ENCODE measurements around the gene PYGB.
"Not testable (repeated sequence)": the region's sequence is repeated elsewhere in the genome, so short reads cannot be mapped to it uniquely, and the experiment has no call there.

PYGB gene

GRCh38 chr20:25308083-25308491, 60.2 kb downstream of the PYGB start:
- Histone ChIP-seq H3K4me1 (ENCODE audit: insufficient read depth, low read length) (peaks cover 8% of the 10 kb centered on the region; the same call in 1 of the 2 replicates), H3K27me3 (ENCODE audit: insufficient read depth, low read length) (no peaks in the 10 kb centered on the region), H3K4me3 (ENCODE audit: low read length) (no peak overlapping the region), H3K9me3 (ENCODE audit: insufficient read depth, low read depth, low read length) (no peaks in the 10 kb centered on the region), H3K27ac (ENCODE audit: low read depth, low read length) (no peak overlapping the region), H3K36me3 (ENCODE audit: insufficient read depth, low read length) (peaks cover 34% of the 10 kb centered on the region), H3K9ac (ENCODE audit: low read depth, low read length) (no peak overlapping the region)
- 95% methylated on average over 13 of the region's 13 CpGs for WGBS

GRCh38 chr20:25308671-25309394, 60.9 kb downstream of the PYGB start:
- no peak overlapping the region for H3K9ac ChIP-seq (ENCODE audit: low read depth, low read length)

GRCh38 chr20:25309395-25310267, 61.7 kb downstream of the PYGB start:
- Histone ChIP-seq H3K36me3 (ENCODE audit: insufficient read depth, low read length) (peaks cover 32% of the 10 kb centered on the region), H3K9ac (ENCODE audit: low read depth, low read length) (peak overlapping the region; percentile 37; the same call in 1 of the 2 replicates), H3K27ac (ENCODE audit: low read depth, low read length) (peak overlapping the region; percentile 50; the same call in 1 of the 2 replicates), H3K9me3 (ENCODE audit: insufficient read depth, low read depth, low read length) (no peaks in the 10 kb centered on the region), H3K4me1 (ENCODE audit: insufficient read depth, low read length) (peaks cover 8% of the 10 kb centered on the region; the same call in 1 of the 2 replicates), H3K4me3 (ENCODE audit: low read length) (no peak overlapping the region), H3K27me3 (ENCODE audit: insufficient read depth, low read length) (no peaks in the 10 kb centered on the region)
- 93% methylated on average over 18 of the region's 18 CpGs for WGBS

More at GRCh38 chr20:25308671-25309394, 60.9 kb downstream of the PYGB start:
- WGBS: 94% methylated on average over 17 of the region's 17 CpGs
- peaks cover 8% of the 10 kb centered on the region; the same call in 1 of the 2 replicates for H3K4me1 ChIP-seq (ENCODE audit: insufficient read depth, low read length)
- H3K4me3 ChIP-seq (ENCODE audit: low read length): no peak overlapping the region
- no peaks in the 10 kb centered on the region for H3K27me3 ChIP-seq (ENCODE audit: insufficient read depth, low read length)
- no peak overlapping the region for H3K27ac ChIP-seq (ENCODE audit: low read depth, low read length)
- H3K36me3 ChIP-seq (ENCODE audit: insufficient read depth, low read length): peaks cover 31% of the 10 kb centered on the region
- H3K9me3 ChIP-seq (ENCODE audit: insufficient read depth, low read depth, low read length): no peaks in the 10 kb centered on the region

- 76% methylated on average over 6 of the region's 6 CpGs for WGBS
Measured at GRCh38 chr20:25310268-25310920, 62.5 kb downstream of the PYGB start.

GRCh38 chr20:25310921-25311728, 63.2 kb downstream of the PYGB start:
- Histone ChIP-seq H3K9ac (ENCODE audit: low read depth, low read length) (no peak overlapping the region), H3K4me3 (ENCODE audit: low read length) (no peak overlapping the region), H3K27me3 (ENCODE audit: insufficient read depth, low read length) (no peaks in the 10 kb centered on the region), H3K9me3 (ENCODE audit: insufficient read depth, low read depth, low read length) (no peaks in the 10 kb centered on the region), H3K27ac (ENCODE audit: low read depth, low read length) (no peak overlapping the region), H3K36me3 (ENCODE audit: insufficient read depth, low read length) (peaks cover 32% of the 10 kb centered on the region), H3K4me1 (ENCODE audit: insufficient read depth, low read length) (peaks cover 8% of the 10 kb centered on the region; the same call in 1 of the 2 replicates)
- WGBS: 93% methylated on average over 6 of the region's 6 CpGs

More at GRCh38 chr20:25310268-25310920, 62.5 kb downstream of the PYGB start:
- Histone ChIP-seq H3K4me3 (ENCODE audit: low read length) (no peak overlapping the region), H3K36me3 (ENCODE audit: insufficient read depth, low read length) (peaks cover 35% of the 10 kb centered on the region), H3K27me3 (ENCODE audit: insufficient read depth, low read length) (no peaks in the 10 kb centered on the region), H3K9me3 (ENCODE audit: insufficient read depth, low read depth, low read length) (no peaks in the 10 kb centered on the region), H3K27ac (ENCODE audit: low read depth, low read length) (peak overlapping the region; percentile 50; the same call in 1 of the 2 replicates), H3K9ac (ENCODE audit: low read depth, low read length) (no peak overlapping the region), H3K4me1 (ENCODE audit: insufficient read depth, low read length) (peaks cover 8% of the 10 kb centered on the region; the same call in 1 of the 2 replicates)

GRCh38 chr20:25312716-25313115, 64.8 kb downstream of the PYGB start:
- H3K36me3 ChIP-seq (ENCODE audit: insufficient read depth, low read length): peaks cover 24% of the 10 kb centered on the region
- not testable (repeated sequence) for H3K4me3 ChIP-seq (ENCODE audit: low read length); H3K4me1 ChIP-seq (ENCODE audit: insufficient read depth, low read length); H3K27me3 ChIP-seq (ENCODE audit: insufficient read depth, low read length); H3K9me3 ChIP-seq (ENCODE audit: insufficient read depth, low read depth, low read length); H3K9ac ChIP-seq (ENCODE audit: low read depth, low read length); H3K27ac ChIP-seq (ENCODE audit: low read depth, low read length)
- 94% methylated on average over 30 of the region's 33 CpGs for WGBS

GRCh38 chr20:25313593-25313992, 65.7 kb downstream of the PYGB start:
- no peak overlapping the region for H3K27ac ChIP-seq (ENCODE audit: low read depth, low read length)
- H3K27me3 ChIP-seq (ENCODE audit: insufficient read depth, low read length): no peaks in the 10 kb centered on the region
- H3K9ac ChIP-seq (ENCODE audit: low read depth, low read length): no peak overlapping the region
- H3K9me3 ChIP-seq (ENCODE audit: insufficient read depth, low read depth, low read length): no peaks in the 10 kb centered on the region
- H3K4me3 ChIP-seq (ENCODE audit: low read length): no peak overlapping the region
- H3K36me3 ChIP-seq (ENCODE audit: insufficient read depth, low read length): peaks cover 16% of the 10 kb centered on the region
- H3K4me1 ChIP-seq (ENCODE audit: insufficient read depth, low read length): peaks cover 8% of the 10 kb centered on the region; the same call in 1 of the 2 replicates
- 97% methylated on average over 2 of the region's 2 CpGs for WGBS

- Histone ChIP-seq H3K9ac (ENCODE audit: low read depth, low read length) (no peak overlapping the region), H3K27ac (ENCODE audit: low read depth, low read length) (no peak overlapping the region), H3K4me1 (ENCODE audit: insufficient read depth, low read length) (peaks cover 8% of the 10 kb centered on the region; the same call in 1 of the 2 replicates), H3K27me3 (ENCODE audit: insufficient read depth, low read length) (no peaks in the 10 kb centered on the region), H3K36me3 (ENCODE audit: insufficient read depth, low read length) (peaks cover 16% of the 10 kb centered on the region), H3K4me3 (ENCODE audit: low read length) (no peak overlapping the region), H3K9me3 (ENCODE audit: insufficient read depth, low read depth, low read length) (no peaks in the 10 kb centered on the region)
- 92% methylated on average over 17 of the region's 17 CpGs for WGBS
Measured at GRCh38 chr20:25314497-25315417, 66.9 kb downstream of the PYGB start.

- Histone ChIP-seq H3K9me3 (ENCODE audit: insufficient read depth, low read depth, low read length) (no peaks in the 10 kb centered on the region), H3K27me3 (ENCODE audit: insufficient read depth, low read length) (no peaks in the 10 kb centered on the region), H3K9ac (ENCODE audit: low read depth, low read length) (no peak overlapping the region), H3K4me3 (ENCODE audit: low read length) (no peak overlapping the region), H3K27ac (ENCODE audit: low read depth, low read length) (no peak overlapping the region), H3K36me3 (ENCODE audit: insufficient read depth, low read length) (peaks cover 22% of the 10 kb centered on the region), H3K4me1 (ENCODE audit: insufficient read depth, low read length) (peaks cover 3% of the 10 kb centered on the region; the same call in 1 of the 2 replicates)
- 95% methylated on average over 8 of the region's 8 CpGs for WGBS
Measured at GRCh38 chr20:25315418-25316210, 67.7 kb downstream of the PYGB start.
